Pancreas (tissue), 10 donors: ENCODE data around the gene NOX4. TPM values are rescaled to one million over a fixed set of nuclear protein-coding genes. Genes with fewer than 3 reads are reported as not detected.
"Not testable (repeated sequence)": the region's sequence is repeated elsewhere in the genome, so short reads cannot be mapped to it uniquely, and the experiment has no call there.

Experiments used
- ATAC-seq, 4 donors: fragments of 200-7000 bp; cut with Tn5 transposase; one replicate each; pipeline versions ENCODE4 v1.8.0 to v1.9.1; 2020; ENCODE audit warnings: mild to moderate bottlenecking in 4 of 4, moderate library complexity in 4 of 4
- DNase-seq, 6 donors: peaks; one replicate each; pipeline ENCODE4 v3.0.0-alpha.2; 2020
- FAIRE-seq: peaks from 2 replicates; lab custom pipeline; 2012; peaks lifted over from hg19 to GRCh38; lab: Jason Lieb, UNC
- H3K27ac ChIP-seq, 4 donors: fragments of 200-600 bp; sonication (generic); 1 replicate in 3 of 4; 2 replicates in 1 of 4; pipeline versions ENCODE4 v1.5.0 to v1.8.0; 2020
- H3K27me3 ChIP-seq, 4 donors: fragments of 200-600 bp; one replicate each; pipeline ENCODE4 v1.8.0; 2021
- H3K36me3 ChIP-seq, 3 donors: fragments of 200-600 bp; sonication (generic) in 1 of 3; one replicate each; pipeline versions ENCODE4 v1.5.0 to v1.8.0; 2020 to 2021
- H3K4me1 ChIP-seq, 3 donors: fragments of 200-600 bp; one replicate each; pipeline ENCODE4 v1.8.0; 2021
- H3K4me3 ChIP-seq, 4 donors: fragments of 200-600 bp; sonication (generic) in 2 of 4; one replicate each; pipeline versions ENCODE4 v1.5.0 to v1.8.0; 2020 to 2021
- H3K9me3 ChIP-seq, 4 donors: fragments of 200-600 bp; one replicate each; pipeline ENCODE4 v1.8.0; 2021
- CTCF ChIP-seq, 4 donors: fragments of 200-600 bp; sonication (generic) in 3 of 4; IDR thresholded peaks; one replicate each; pipeline versions ENCODE4 v1.5.0 to v1.8.0; 2021; ENCODE audit warnings: antibody characterized with exemption in 4 of 4
- WGBS, 2 donors: extraction: QIAGEN DNeasy Blood & Tissue Kit; methylation state at CpG; one replicate each; pipeline ENCODE4 v1.1.7; 2013; 5-methylcytosine and 5-hydroxymethylcytosine counted together
- intact Hi-C, 3 donors: fragments of 100-400 bp; cut with DNase I; formaldehyde crosslinking; loops; one replicate each; pipeline versions ENCODE4 v1.11.1 to v1.14.2; 2022
- polyA plus RNA-seq, 2 donors: library from polyadenylated mRNA; stranded (reverse); fragments of 200-250 nt; gene quantifications; one replicate each; pipeline ENCODE4 v1.2.3, GENCODE V29; 2013
- total RNA-seq, 6 donors: library from RNA; stranded (reverse); fragmentation: NEBNext Ultra II Directional in 4 of 6; extraction: Animal tissue kit (Norgen Biotek cat#: 25700) in 4 of 6; gene quantifications; one replicate each; pipeline versions ENCODE4 v1.2.1 to v1.2.4, GENCODE V29; 2021 to 2023
- donor health status: healthy with polysubstance abuse.
- donor health status: DM: no; HTN: no; CAD: no; lungs with moderate emphysema.
- donor health status: DM: no; HTN: no; CAD: no.
- donor health status: control.
- donor health status: control.
- donor health status: Bipolar disorder and iron deficiency.
- donor health status: DM: yes; HTN: yes; CAD: no.
- donor health status: DM: no; HTN: no; CAD: no.
- donor health status: DM: no; HTN: no; CAD: no.
- donor health status: DM: yes; HTN: yes; CAD: no.

Gene NOX4
- total and polyA plus RNA-seq, 8 donors: 0.09 to 2.6 (median 0.41) TPM

GRCh38 chr11:89361734-89362133, 129.4 kb downstream of the NOX4 start:
- no peak for TF ChIP-seq CTCF (IDR thresholded peaks at IDR 0.05)
- no peak overlapping the region for H3K4me3 ChIP-seq
- FAIRE-seq (no peak), ATAC-seq (no peak), DNase-seq (no peak)
- H3K27me3 ChIP-seq: no peaks in the 10 kb centered on the region
- H3K9me3 ChIP-seq: no peaks in the 10 kb centered on the region
- intact Hi-C loops: no loop called here
- H3K36me3 ChIP-seq: no peaks in the 10 kb centered on the region
- H3K27ac ChIP-seq: no peak overlapping the region
- whole genome bisulfite sequencing, 2 donors: 45 to 65% methylated on average over 2 of the region's 2 CpGs
- no peaks in the 10 kb centered on the region for H3K4me1 ChIP-seq

- FAIRE-seq, H3K4me3 ChIP-seq, H3K27ac ChIP-seq, H3K9me3 ChIP-seq, H3K4me1 ChIP-seq, DNase-seq, ATAC-seq, H3K27me3 ChIP-seq, H3K36me3 ChIP-seq, intact Hi-C loops: not testable (repeated sequence)
Observed at GRCh38 chr11:89359208-89359607, 132.0 kb downstream of the NOX4 start.

DNA sequence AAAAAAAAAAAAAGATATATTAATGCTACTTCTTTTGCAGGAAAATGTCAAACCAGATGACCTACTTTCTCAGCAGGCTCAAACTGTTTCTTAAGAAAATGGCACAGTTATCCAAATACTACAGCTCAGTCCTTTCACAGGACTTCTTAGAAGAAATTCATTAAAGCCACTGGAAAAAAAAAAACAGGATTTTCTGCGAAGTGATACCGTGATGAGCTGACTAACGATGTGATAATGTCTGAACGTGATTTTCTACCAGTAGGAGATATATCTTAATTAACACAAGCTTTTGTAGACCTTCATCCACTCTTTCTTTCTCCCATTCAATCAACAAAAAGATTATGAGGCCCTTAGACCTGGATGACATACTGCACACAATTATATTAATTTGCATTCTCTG, 132.4 kb downstream of the NOX4 start:
- no peak for TF ChIP-seq CTCF (IDR thresholded peaks at IDR 0.05)
- no peak for ATAC-seq
- 37 to 48% methylated on average over 4 of the region's 4 CpGs for WGBS, 2 donors
- H3K36me3 ChIP-seq: no peaks in the 10 kb centered on the region
- no peaks in the 10 kb centered on the region for H3K27me3 ChIP-seq
- no peaks in the 10 kb centered on the region for H3K9me3 ChIP-seq
- no peak for FAIRE-seq
- no peak overlapping the region for H3K4me3 ChIP-seq
- no peak for DNase-seq
- no peak overlapping the region for H3K27ac ChIP-seq
- intact Hi-C loops: no loop called here
- H3K4me1 ChIP-seq: no peaks in the 10 kb centered on the region

- intact Hi-C loops: no loop called here
- no peak for FAIRE-seq
- Histone ChIP-seq H3K27ac (no peak overlapping the region), H3K9me3 (no peaks in the 10 kb centered on the region), H3K4me1 (no peaks in the 10 kb centered on the region), H3K4me3 (no peak overlapping the region), H3K27me3 (no peaks in the 10 kb centered on the region), H3K36me3 (no peaks in the 10 kb centered on the region)
- WGBS, 2 donors: 88 to 91% methylated on average over 1 of the region's 1 CpG
- no peak for DNase-seq
- no peak for ATAC-seq
- TF ChIP-seq CTCF (IDR thresholded peaks at IDR 0.05): no peak
Observed at GRCh38 chr11:89355646-89356045, 135.5 kb downstream of the NOX4 start.

GRCh38 chr11:89354513-89354912, 136.7 kb downstream of the NOX4 start:
- H3K4me3 ChIP-seq, intact Hi-C loops, H3K4me1 ChIP-seq, H3K36me3 ChIP-seq, FAIRE-seq, H3K27me3 ChIP-seq, ATAC-seq, DNase-seq, H3K9me3 ChIP-seq, H3K27ac ChIP-seq: not testable (repeated sequence)
- WGBS, 2 donors: 84% methylated on average over 2 of the region's 2 CpGs

- DNase-seq: no peak
- Histone ChIP-seq H3K27me3 (no peaks in the 10 kb centered on the region), H3K27ac (no peak overlapping the region), H3K36me3 (no peaks in the 10 kb centered on the region), H3K4me1 (no peaks in the 10 kb centered on the region), H3K9me3 (no peaks in the 10 kb centered on the region), H3K4me3 (no peak overlapping the region)
- no peak for FAIRE-seq
- intact Hi-C loops: no loop called here
- no peak for ATAC-seq
- WGBS, 2 donors: 75 to 80% methylated on average over 2 of the region's 2 CpGs
- TF ChIP-seq CTCF (IDR thresholded peaks at IDR 0.05): no peak
Observed at GRCh38 chr11:89347071-89347470, 144.1 kb downstream of the NOX4 start.
